NCI-H1092 (cell line): ENCODE data around the gene SCAMP2.

Source experiments
- DNase-seq: peaks from one replicate; lab custom pipeline; 2025; lab: John Stamatoyannopoulos, UW

Gene SCAMP2

DNA sequence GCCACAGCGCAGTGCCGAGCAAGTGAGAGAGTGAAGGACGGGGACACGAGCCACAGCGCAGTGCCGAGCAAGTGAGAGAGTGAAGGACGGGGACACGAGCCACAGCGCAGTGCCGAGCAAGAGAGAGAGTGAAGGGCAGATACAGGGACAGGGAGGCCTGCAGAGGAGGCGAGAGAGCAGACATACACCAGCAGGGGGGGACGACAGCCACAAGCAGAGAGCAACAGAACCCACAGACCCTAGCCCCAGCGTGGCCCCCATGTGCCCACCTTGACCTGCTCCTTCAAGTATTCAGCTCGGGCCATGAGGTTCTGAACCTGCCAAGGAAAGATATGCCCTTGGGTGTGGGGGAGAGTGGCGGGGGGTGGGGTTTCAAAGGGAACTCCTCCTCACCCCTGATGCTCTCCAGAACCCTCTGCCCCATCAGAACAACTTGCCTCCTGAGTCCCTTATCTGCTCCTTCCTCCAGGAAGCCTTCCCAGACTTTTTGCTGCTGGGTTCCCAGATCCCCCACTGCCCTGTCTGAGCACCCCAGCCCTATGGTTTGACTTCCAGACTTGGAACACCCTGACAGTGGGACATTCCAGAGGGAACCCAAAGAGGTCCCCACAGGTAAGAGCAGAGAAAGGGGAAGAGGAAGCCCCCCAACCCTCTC, 35.6 kb downstream of the SCAMP2 start:
- no peak for DNase-seq

DNA sequence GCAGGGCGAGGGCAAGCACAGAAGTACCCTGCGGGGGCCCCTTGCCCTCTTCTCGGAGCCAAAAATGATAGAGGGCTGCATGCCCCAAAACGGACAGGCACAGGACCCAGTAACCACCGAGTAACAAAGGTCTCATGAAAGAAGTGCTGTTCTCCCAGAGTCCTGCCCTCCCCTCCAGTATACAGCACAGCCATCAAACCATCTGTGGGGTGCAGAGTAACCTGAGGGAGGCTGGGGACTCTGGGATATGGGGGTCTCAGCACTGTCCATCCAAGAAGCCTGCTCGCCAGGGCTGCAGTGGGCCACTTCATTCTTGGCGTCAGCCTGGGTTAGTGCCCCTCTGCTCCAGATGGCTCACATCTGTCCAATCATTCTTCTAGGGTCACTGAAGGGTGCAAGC, 36.3 kb downstream of the SCAMP2 start:
- DNase-seq, result no peak

DNA sequence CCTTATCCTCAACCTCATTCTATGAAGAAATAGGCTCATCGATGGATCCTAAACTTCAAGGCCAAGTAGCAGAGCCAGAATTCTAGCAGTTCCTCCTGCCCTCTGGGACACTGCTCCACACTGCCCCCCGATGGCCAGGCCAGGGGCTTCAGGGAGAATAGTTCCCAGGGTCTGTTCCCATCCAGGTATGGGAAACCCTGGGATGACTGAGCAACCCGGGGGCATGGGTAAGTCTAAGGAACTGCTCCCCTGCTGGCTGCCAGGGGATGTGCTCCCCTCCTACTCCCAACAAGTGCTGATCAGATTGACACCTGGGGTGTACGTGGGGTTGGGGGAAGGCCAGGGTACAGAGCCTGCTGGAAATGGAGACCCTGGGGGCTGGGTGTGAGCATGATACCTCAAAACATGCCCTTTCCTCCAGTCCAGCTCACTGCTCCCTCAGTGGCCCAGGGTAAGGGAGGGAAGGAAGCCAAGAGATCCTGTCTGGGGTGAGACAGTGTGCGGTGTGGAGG, 37.8 kb downstream of the SCAMP2 start:
- DNase-seq, result no peak

GRCh38 chr15:74833376-74834107, 39.6 kb downstream of the SCAMP2 start:
- no peak for DNase-seq

GRCh38 chr15:74832826-74833225, 40.3 kb downstream of the SCAMP2 start:
- DNase-seq, result no peak

DNA sequence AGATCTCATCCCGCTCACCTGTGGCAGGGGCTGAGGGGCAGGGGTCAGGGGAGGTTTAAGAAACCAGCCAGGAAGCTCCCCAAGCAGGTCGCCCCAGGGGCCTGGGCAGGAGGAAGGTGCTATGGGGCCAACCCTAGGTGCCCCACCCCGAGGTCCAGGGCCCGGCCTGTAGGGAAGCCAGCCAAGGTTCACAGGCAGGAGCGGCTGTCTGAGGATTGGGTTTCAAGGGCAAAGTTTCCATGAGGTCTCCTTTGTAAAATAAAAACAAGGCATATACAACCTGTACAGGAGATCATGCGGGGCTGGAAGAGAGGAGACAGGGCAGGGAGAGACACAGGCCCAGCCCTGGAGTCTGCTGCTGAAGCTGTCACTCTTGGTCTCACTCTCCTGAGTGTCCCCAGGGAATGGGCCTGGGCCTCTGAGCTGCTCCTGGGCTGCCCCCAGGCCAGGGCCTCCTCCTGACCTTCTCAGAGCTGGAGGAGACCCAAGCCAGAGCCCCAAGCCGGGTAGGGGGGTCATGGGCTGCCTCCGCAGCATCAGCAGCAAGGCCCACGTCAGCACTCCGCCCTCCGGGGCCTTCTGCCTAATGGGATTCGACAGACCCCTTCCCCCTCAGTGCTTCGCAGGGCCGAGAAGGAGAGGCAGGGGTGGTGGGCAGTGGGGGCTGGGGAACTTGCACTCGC, 41.2 kb downstream of the SCAMP2 start:
- no peak for DNase-seq

GRCh38 chr15:74830868-74831267, 42.3 kb downstream of the SCAMP2 start:
- no peak for DNase-seq

DNA sequence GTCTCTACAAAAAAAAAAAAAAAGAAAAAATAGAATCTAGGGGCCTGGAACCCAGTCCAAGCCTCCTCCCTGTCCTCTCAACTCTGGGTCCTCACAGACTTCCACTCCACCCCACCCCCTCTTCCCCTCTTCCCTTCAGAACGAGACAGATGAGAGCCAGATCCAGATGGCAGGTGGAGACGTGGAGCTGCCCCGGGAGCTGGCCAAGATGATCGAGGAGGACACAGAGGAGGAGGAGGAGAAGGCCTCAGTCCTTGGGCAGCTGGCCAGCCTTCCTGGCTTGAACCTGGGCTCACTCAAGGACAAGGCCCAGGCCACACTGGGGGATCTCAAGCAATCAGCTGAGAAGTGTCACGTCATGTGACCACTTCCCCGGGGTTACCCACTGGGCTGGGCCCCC, 43.2 kb downstream of the SCAMP2 start:
- no peak for DNase-seq

- DNase-seq, result no peak
Measured at GRCh38 chr15:74829486-74829885, 43.7 kb downstream of the SCAMP2 start.

- DNase-seq, result no peak
Measured at GRCh38 chr15:74828835-74829234, 44.3 kb downstream of the SCAMP2 start.

GRCh38 chr15:74827614-74828013, 45.6 kb downstream of the SCAMP2 start:
- DNase-seq, result no peak

- no peak for DNase-seq
Measured at GRCh38 chr15:74826921-74827320, 46.2 kb downstream of the SCAMP2 start.

DNA sequence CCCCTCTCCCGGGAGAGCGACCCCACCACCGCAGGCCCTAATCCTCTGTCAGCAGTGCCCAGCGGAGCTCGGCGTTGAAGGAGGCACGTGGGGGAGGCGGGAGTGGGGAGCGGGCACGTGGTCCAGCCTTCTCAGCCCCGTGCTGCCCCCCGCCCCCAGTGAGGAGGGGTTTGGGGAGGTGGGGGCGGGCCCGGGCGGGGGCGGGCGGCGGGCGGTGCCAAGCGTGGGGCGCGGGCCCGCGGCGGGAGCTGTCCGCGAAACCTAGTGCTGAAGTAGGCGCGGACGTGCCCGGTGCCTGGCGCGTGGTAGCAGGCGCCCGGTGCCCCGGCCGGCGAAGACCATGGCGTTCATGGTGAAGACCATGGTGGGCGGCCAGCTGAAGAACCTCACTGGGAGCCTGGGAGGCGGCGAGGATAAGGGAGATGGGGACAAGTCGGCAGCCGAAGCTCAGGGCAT, 46.8 kb downstream of the SCAMP2 start, which contains the start of gene CPLX3:
Gene CPLX3 (plus strand): TSS at position 264 of the 456 bp plus-strand sequence. CDS start 77 bp downstream, at position 341.
- DNase-seq, result no peak

GRCh38 chr15:74825866-74826265, 47.3 kb downstream of the SCAMP2 start:
- DNase-seq, result no peak

- DNase-seq, result no peak
Measured at GRCh38 chr15:74824976-74825375, 48.2 kb downstream of the SCAMP2 start.

GRCh38 chr15:74823324-74823723, 49.8 kb downstream of the SCAMP2 start:
- DNase-seq, result no peak

DNA sequence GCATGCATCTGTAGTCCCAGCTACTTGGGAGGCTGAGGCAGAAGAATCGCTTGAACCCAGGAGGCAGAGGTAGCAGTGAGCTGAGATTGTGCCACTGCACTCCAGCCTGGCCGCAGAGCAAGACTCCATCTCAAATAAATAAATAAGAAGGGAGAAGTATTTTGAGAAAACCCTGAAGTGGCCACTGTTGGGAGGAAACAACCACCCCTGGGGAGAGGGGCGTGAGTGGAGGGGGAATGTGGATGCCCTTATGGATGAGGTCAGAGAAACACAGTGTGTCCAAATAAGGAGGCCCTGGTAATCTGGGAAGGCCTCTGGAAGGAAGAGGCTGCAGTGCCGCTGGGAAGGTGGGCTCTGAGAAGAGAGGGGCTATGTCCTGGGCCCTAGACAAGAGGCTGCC, 50.9 kb downstream of the SCAMP2 start:
- DNase-seq, result no peak

GRCh38 chr15:74821790-74822158, 51.4 kb downstream of the SCAMP2 start:
- DNase-seq, result no peak

DNA sequence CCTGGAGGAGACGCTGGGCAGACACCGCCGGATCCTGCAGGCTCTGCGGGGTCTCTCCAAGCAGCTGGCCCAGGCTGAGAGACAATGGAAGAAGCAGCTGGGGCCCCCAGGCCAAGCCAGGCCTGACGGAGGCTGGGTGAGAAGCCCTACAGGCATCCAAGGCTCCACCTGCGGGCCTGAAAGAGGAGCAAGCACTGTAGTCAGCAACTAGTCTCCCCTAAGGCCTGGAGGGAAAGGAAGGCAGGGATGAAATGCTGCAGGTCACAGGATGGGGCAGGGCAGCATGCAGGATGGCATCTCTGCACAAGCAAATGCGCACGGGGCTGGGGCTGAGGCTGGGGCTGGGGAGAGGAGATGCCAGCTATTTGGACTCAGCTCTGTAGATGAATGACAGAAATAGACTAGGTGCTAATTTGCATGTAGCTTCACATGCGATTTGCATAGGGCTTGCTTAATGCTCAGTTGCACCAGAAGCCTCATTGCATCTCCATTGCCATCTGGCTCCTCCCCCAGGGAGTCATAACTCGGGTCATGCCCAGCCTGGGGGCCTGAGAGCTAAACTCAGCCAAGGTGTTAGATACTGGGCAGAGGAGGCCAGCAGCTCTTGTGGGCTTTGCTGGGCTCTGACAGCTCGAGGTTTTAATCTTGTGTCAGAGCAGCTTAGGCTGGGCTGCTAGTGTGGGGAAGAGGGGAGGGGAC, 51.9 kb downstream of the SCAMP2 start:
- no peak for DNase-seq

- DNase-seq, result no peak
Measured at GRCh38 chr15:74820056-74820455, 53.1 kb downstream of the SCAMP2 start.

GRCh38 chr15:74817370-74817737, 55.8 kb downstream of the SCAMP2 start:
- no peak for DNase-seq
